ENCODE measurements around the gene NCLN.

NCLN gene, protein sequence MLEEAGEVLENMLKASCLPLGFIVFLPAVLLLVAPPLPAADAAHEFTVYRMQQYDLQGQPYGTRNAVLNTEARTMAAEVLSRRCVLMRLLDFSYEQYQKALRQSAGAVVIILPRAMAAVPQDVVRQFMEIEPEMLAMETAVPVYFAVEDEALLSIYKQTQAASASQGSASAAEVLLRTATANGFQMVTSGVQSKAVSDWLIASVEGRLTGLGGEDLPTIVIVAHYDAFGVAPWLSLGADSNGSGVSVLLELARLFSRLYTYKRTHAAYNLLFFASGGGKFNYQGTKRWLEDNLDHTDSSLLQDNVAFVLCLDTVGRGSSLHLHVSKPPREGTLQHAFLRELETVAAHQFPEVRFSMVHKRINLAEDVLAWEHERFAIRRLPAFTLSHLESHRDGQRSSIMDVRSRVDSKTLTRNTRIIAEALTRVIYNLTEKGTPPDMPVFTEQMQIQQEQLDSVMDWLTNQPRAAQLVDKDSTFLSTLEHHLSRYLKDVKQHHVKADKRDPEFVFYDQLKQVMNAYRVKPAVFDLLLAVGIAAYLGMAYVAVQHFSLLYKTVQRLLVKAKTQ

DNA sequence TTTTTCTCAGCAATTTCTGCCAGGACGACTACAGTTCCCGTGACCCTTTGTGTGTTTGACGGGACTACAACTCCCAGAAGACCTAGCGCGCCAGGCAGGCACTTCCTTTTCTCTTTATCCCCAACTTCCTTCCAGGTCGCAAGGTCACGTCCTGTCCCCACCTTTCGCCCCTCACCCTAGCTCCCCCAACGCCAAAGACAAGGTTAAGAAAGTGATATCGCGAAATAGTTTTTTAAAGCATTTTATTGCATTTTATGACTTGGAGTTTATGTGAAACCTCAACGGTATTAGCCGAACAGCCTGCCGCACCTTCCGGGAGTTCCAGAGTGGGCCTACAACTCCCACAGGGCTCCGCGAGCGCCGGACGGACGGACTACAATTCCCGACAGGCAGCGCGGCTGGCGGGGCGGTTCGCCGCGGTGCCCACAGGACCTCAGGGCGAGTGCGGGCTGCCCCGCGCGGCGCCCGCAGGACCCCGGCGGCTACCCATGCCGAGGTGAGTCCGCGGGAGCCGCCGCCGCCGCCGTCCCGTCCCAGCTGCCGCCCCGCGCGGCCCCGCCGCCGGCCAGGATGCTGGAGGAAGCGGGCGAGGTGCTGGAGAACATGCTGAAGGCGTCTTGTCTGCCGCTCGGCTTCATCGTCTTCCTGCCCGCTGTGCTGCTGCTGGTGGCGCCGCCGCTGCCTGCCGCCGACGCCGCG lies at the start of gene NCLN:
NCLN (plus strand) TSS at position 470 of the 699 bp plus-strand sequence; CDS start at position 571, 101 bp downstream.
- peak within 1 kb of the TSS; percentile 86 for H3K4me3 ChIP-seq (ENCODE audit: low read depth, low read length)
- TF ChIP-seq, protein P1, sequence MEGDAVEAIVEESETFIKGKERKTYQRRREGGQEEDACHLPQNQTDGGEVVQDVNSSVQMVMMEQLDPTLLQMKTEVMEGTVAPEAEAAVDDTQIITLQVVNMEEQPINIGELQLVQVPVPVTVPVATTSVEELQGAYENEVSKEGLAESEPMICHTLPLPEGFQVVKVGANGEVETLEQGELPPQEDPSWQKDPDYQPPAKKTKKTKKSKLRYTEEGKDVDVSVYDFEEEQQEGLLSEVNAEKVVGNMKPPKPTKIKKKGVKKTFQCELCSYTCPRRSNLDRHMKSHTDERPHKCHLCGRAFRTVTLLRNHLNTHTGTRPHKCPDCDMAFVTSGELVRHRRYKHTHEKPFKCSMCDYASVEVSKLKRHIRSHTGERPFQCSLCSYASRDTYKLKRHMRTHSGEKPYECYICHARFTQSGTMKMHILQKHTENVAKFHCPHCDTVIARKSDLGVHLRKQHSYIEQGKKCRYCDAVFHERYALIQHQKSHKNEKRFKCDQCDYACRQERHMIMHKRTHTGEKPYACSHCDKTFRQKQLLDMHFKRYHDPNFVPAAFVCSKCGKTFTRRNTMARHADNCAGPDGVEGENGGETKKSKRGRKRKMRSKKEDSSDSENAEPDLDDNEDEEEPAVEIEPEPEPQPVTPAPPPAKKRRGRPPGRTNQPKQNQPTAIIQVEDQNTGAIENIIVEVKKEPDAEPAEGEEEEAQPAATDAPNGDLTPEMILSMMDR (IDR thresholded peaks at IDR 0.05; ENCODE audit: low read depth, low read length) = no peak

DNA sequence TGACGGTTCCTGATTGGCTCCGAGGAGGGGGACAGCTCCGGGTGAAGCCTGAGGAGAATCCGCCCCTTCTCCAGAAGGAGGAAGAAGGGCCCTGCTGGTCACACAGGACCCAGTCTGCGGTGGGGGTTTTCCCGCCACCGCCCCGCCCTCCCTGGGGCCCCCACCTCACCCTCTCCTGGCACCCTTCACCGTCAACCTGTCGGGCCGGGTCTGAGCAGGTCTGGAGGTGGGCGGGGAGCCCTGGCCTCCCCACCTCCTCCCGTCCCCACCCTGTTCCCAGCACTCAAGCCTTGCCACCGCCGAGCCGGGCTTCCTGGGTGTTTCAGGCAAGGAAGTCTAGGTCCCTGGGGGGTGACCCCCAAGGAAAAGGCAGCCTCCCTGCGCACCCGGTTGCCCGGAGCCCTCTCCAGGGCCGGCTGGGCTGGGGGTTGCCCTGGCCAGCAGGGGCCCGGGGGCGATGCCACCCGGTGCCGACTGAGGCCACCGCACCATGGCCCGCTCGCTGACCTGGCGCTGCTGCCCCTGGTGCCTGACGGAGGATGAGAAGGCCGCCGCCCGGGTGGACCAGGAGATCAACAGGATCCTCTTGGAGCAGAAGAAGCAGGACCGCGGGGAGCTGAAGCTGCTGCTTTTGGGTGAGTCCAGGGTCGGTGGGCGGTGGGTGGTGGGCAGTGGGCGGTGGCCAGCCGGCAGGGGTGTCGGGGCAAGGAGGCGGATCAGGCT lies 49.6 kb upstream of the NCLN start, which contains the start of gene GNA15:
GNA15 (plus strand) TSS at position 73 of the 723 bp plus-strand sequence; CDS start at position 491, 418 bp downstream.
- TF ChIP-seq, protein P1 (IDR thresholded peaks at IDR 0.05; ENCODE audit: low read depth, low read length) = no peak
- no peak within 1 kb of the TSS for H3K4me3 ChIP-seq (ENCODE audit: low read depth, low read length)

DNA sequence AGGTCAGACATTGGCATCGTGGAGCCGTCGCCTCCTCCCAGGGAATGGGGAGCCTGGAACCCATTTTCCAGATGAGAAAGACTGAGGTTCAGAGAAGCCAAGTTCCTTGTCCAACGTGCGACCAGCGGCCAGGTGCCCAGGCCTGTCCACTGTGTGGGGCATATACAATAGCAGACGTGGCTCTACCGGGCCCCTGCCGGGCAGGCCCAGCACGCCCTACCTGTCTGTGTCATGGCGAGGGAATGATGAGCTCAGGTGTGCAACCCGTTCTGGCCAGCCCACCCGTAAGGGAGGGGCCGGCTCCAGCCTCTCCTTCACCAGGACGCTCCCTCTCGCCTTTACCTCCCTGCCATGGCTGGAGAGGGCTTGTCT lies 49.1 kb upstream of the NCLN start:
- TF ChIP-seq, protein P1 (IDR thresholded peaks at IDR 0.05; ENCODE audit: low read depth, low read length) = no peak
- no peak overlapping the region for H3K4me3 ChIP-seq (ENCODE audit: low read depth, low read length)

DNA sequence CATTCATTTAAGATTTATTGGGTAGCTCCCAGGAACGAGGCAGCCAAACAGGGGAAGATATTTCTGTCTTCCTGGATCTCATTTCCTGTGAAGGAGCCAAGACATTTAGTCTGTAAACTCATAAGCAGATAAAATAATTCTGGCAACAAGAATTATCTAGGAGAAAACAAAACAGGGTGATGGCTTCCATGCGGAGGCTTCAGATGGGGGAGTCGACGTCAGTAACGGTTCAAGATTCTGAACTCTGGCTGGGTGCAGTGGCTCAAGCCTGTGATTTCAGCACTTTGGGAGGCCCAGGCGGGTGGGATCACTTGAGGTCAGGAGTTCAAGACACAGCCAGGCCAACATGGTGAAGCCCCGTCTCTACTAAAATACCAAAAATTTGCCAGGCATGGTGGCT lies 48.6 kb upstream of the NCLN start:
- TF ChIP-seq, protein P1 (IDR thresholded peaks at IDR 0.05; ENCODE audit: low read depth, low read length) = no peak
- no peak overlapping the region for H3K4me3 ChIP-seq (ENCODE audit: low read depth, low read length)

DNA sequence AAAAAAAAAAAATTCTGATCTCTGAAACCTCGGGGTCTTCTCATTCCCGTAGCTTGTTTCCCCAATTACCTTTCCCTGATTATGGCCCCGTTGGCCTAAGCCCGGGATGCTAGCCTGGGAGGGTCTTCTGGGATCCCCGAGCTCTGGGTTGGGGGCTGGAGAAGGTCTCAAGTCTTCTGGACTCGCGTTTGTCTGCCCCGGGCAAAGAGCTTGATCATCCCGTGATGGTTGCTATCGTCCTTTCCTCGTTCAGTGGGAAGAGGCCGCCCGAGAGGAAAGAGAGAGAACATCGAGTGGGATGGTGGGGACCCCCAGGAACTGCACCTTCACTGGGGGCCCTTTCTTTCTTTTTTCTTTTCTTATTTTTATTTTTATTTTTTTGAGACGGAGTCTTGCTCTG lies 47.5 kb upstream of the NCLN start:
- TF ChIP-seq, protein P1 (IDR thresholded peaks at IDR 0.05; ENCODE audit: low read depth, low read length) = no peak
- H3K4me3 ChIP-seq (ENCODE audit: low read depth, low read length) = no peak overlapping the region

DNA sequence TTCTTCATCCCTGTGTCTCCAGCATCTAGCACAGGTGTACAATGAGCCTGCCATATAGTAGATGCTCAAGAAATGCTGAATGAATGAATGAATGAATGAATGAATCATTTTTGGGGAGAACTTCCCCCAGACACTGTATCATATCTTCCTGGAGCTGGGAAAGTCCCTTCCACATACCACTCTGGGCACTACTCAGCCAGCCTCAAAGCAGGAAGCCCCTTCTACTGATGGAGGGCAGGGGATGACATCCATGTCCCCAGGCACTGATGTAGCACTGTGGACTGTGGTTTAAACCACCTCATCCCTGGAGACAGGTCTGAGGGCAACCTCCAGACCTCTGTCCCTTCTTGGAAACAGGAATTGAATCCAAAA lies 45.1 kb upstream of the NCLN start:
- TF ChIP-seq, protein P1 (IDR thresholded peaks at IDR 0.05; ENCODE audit: low read depth, low read length) = no peak
- no peak overlapping the region for H3K4me3 ChIP-seq (ENCODE audit: low read depth, low read length)
